B cell (primary cell): ENCODE results near the gene C6orf132. TPM values are rescaled to one million over a fixed set of nuclear protein-coding genes. Genes with fewer than 3 reads are reported as not detected.

ENCODE experiments used
- ATAC-seq: fragments of 200-7000 bp; cut with Tn5 transposase; one replicate; pipeline ENCODE4 v1.10.0; 2021; ENCODE audit warnings: low read depth, mild to moderate bottlenecking, moderate number of reproducible peaks, moderate library complexity
- CTCF ChIA-PET: fragments of 350-600 bp; sonication (Branson Sonifier 250); formaldehyde crosslinking; loops from one replicate; lab custom pipeline; 2021; ENCODE audit warnings: antibody characterized with exemption, inconsistent platforms; lab: Charles Lee
- POLR2A ChIA-PET: fragments of 350-600 bp; sonication (Branson Sonifier 250); formaldehyde crosslinking; loops from one replicate; lab custom pipeline; 2021; ENCODE audit warnings: antibody characterized with exemption; lab: Charles Lee
- DNase-seq: peaks from one replicate; pipeline ENCODE4 v3.0.0; 2013
- H2AFZ ChIP-seq: 2 replicates; pipeline ENCODE4 v1.6.1; 2012; ENCODE audit warnings: mild to moderate bottlenecking, low read depth, low read length; ENCODE audit not compliant: insufficient read depth, poor library complexity, severe bottlenecking
- H3K27ac ChIP-seq, 2 donors: 1 replicate in 1 of 2; 2 replicates in 1 of 2; pipeline ENCODE4 v1.5.1; 2012 to 2013; ENCODE audit warnings: low read length in 2 of 2, mild to moderate bottlenecking in 2 of 2, moderate library complexity in 1 of 2
- H3K27me3 ChIP-seq, 4 experiments: fragments of 200-600 bp in 1 of 4; sonication (generic) in 1 of 4; replicated peaks in 1 of 4; 1 replicate in 2 of 4; 2 replicates in 2 of 4; pipeline versions ENCODE4 v1.6.1 to v1.7.0; 2013 to 2016; ENCODE audit warnings: low read length in 3 of 4, mild to moderate bottlenecking in 2 of 4, mixed read lengths in 1 of 4, moderate library complexity in 1 of 4; ENCODE audit not compliant: insufficient read depth in 4 of 4, control insufficient read depth in 3 of 4; ENCODE audit errors: control extremely low read depth in 1 of 4
- H3K36me3 ChIP-seq, 2 experiments: replicated peaks in 1 of 2; 1 replicate in 1 of 2; 2 replicates in 1 of 2; pipeline versions ENCODE4 v1.6.1 to v1.7.1; 2013; ENCODE audit warnings: low read length in 1 of 2; ENCODE audit not compliant: insufficient read depth in 2 of 2, control insufficient read depth in 1 of 2; ENCODE audit errors: control extremely low read depth in 1 of 2, extremely low read depth in 1 of 2
- H3K4me1 ChIP-seq, 2 donors: fragments of 200-600 bp in 1 of 2; sonication (generic) in 1 of 2; 1 replicate in 1 of 2; 2 replicates in 1 of 2; pipeline versions ENCODE4 v1.5.1 to v1.6.1; 2013 to 2017; ENCODE audit warnings: low read length in 2 of 2; ENCODE audit not compliant: control insufficient read depth in 2 of 2, insufficient read depth in 2 of 2
- H3K4me2 ChIP-seq: replicated peaks from 2 replicates; pipeline ENCODE3; 2012; ENCODE audit warnings: mild to moderate bottlenecking, low read depth, low read length; ENCODE audit not compliant: poor library complexity, severe bottlenecking
- H3K4me3 ChIP-seq, 5 experiments: fragments of 200-600 bp in 1 of 5; sonication (generic) in 1 of 5; 1 replicate in 3 of 5; 2 replicates in 2 of 5; pipeline versions ENCODE4 v1.5.1 to v1.7.0; 2011 to 2016; ENCODE audit warnings: low read length in 4 of 5, mild to moderate bottlenecking in 4 of 5, low read depth in 2 of 5, control low read depth in 1 of 5, moderate library complexity in 1 of 5; ENCODE audit not compliant: insufficient read depth in 1 of 5; ENCODE audit errors: control extremely low read depth in 1 of 5, extremely low read depth in 1 of 5
- H3K79me2 ChIP-seq: fragments of 200-600 bp; sonication (generic); one replicate; pipeline ENCODE4 v1.6.0; 2016; ENCODE audit warnings: low read length; ENCODE audit not compliant: control insufficient read depth, insufficient read depth
- H3K9ac ChIP-seq: fragments of 200-600 bp; sonication (generic); 2 replicates; pipeline ENCODE4 v1.6.1; 2017; ENCODE audit warnings: mild to moderate bottlenecking, low read length, moderate library complexity
- H3K9me3 ChIP-seq, 3 donors: one replicate each; pipeline versions ENCODE4 v1.6.1 to v1.7.1; 2013; ENCODE audit warnings: low read length in 2 of 3; ENCODE audit not compliant: control insufficient read depth in 2 of 3, insufficient read depth in 1 of 3; ENCODE audit errors: control extremely low read depth in 1 of 3
- H4K20me1 ChIP-seq: 2 replicates; pipeline ENCODE4 v1.6.0; 2012; ENCODE audit warnings: mild to moderate bottlenecking, low read length; ENCODE audit not compliant: insufficient read depth, control insufficient read depth, poor library complexity, severe bottlenecking
- H3K27ac Mint-ChIP-seq: one replicate; pipeline ENCODE4 v1.8.0; 2021; ENCODE audit warnings: mixed read lengths
- H3K27me3 Mint-ChIP-seq: one replicate; pipeline ENCODE4 v1.8.0; 2021; ENCODE audit warnings: mixed read lengths
- H3K4me1 Mint-ChIP-seq: one replicate; pipeline ENCODE4 v1.8.0; 2021; ENCODE audit warnings: mixed read lengths
- H3K4me3 Mint-ChIP-seq: one replicate; pipeline ENCODE4 v1.8.0; 2021; ENCODE audit warnings: mixed read lengths
- H3K9me3 Mint-ChIP-seq: one replicate; pipeline ENCODE4 v1.8.0; 2022; ENCODE audit warnings: mixed read lengths; ENCODE audit not compliant: insufficient read depth
- EZH2 ChIP-seq: IDR thresholded peaks from 2 replicates; pipeline ENCODE4 v1.6.1; 2012; ENCODE audit warnings: borderline replicate concordance, low read depth, mild to moderate bottlenecking, moderate library complexity, low read length; ENCODE audit not compliant: insufficient read depth, poor library complexity, severe bottlenecking
- WGBS: methylation state at CpG from one replicate; pipeline ENCODE4 v1.1.5; 2013; ENCODE audit warnings: missing lambda C conversion rate; ENCODE audit not compliant: insufficient coverage; 5-methylcytosine and 5-hydroxymethylcytosine counted together
- intact Hi-C: fragments of 100-400 bp; cut with micrococcal nuclease; formaldehyde crosslinking; loops from one replicate; pipeline ENCODE4 v1.10.0; 2022
- polyA plus RNA-seq: library from polyadenylated mRNA; depleted of rRNA; stranded (reverse); fragments of >200 nt; gene quantifications from 2 replicates; pipeline ENCODE4 v1.2.3, GENCODE V29; 2012
- total RNA-seq, 2 donors: library from RNA; stranded (reverse); fragments of 120-200 nt in 1 of 2; gene quantifications; 1 replicate in 1 of 2; 2 replicates in 1 of 2; pipeline versions ENCODE4 v1.2.3 to v1.2.4, GENCODE V29; 2013 to 2022
- TF ChIP-seq, protein P1 (sequence below): fragments of 200-600 bp; IDR thresholded peaks from one replicate; pipeline ENCODE4 v1.8.0; 2022; ENCODE audit warnings: antibody characterized with exemption, mild to moderate bottlenecking

Gene C6orf132
- total and polyA plus RNA-seq, 2 donors (not counting 1 experiment from before 2014, with no cell fraction given): 0.05 TPM; not detected in 1

DNA sequence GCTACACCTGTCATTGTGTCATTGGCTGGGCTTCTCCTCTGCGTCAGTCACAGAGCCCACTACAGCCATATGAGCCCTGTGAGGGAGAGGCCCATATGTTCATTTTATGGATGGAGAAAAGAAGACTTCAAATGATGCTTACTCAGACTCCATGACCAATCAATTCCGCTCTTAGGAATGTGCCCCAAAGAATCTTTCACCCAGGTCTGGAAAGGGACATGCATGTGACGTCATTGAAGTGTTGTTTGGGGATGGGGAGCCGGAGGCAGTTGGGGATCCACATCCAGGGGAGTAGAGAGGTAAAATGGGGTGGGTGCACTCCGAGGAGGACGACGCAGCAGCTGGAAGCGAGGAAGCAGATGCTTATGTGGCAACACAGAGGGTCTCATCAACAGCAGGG, 9.6 kb upstream of the C6orf132 start:
- Mint-ChIP-seq H3K27me3 (peaks cover 6% of the 10 kb centered on the region), H3K4me3 (no peak overlapping the region), H3K9me3 (no peaks in the 10 kb centered on the region), H3K4me1 (no peaks in the 10 kb centered on the region), H3K27ac (no peak overlapping the region)
- Histone ChIP-seq H3K27me3 (peaks cover 0 to 2% (median 0%) of the 10 kb centered on the region in 4 experiments), H3K27ac (no peak overlapping the region), H3K4me1 (no peaks in the 10 kb centered on the region), H3K4me2 (no peak overlapping the region), H4K20me1 (no peaks in the 10 kb centered on the region), H3K4me3 (no peak overlapping the region), H3K9ac (no peak overlapping the region), H3K79me2 (no peaks in the 10 kb centered on the region), H3K9me3 (no peaks in the 10 kb centered on the region), H2AFZ (no peak overlapping the region), H3K36me3 (no peaks in the 10 kb centered on the region)
- CTCF ChIA-PET: no interaction called here
- WGBS: 93% methylated on average over 2 of the region's 8 CpGs
- TF ChIP-seq, protein P1, sequence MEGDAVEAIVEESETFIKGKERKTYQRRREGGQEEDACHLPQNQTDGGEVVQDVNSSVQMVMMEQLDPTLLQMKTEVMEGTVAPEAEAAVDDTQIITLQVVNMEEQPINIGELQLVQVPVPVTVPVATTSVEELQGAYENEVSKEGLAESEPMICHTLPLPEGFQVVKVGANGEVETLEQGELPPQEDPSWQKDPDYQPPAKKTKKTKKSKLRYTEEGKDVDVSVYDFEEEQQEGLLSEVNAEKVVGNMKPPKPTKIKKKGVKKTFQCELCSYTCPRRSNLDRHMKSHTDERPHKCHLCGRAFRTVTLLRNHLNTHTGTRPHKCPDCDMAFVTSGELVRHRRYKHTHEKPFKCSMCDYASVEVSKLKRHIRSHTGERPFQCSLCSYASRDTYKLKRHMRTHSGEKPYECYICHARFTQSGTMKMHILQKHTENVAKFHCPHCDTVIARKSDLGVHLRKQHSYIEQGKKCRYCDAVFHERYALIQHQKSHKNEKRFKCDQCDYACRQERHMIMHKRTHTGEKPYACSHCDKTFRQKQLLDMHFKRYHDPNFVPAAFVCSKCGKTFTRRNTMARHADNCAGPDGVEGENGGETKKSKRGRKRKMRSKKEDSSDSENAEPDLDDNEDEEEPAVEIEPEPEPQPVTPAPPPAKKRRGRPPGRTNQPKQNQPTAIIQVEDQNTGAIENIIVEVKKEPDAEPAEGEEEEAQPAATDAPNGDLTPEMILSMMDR: no peak
- no peak for TF ChIP-seq EZH2
- DNase-seq (no peak), ATAC-seq (no peak)
- POLR2A ChIA-PET: no interaction called here
- intact Hi-C loops: no loop called here

DNA sequence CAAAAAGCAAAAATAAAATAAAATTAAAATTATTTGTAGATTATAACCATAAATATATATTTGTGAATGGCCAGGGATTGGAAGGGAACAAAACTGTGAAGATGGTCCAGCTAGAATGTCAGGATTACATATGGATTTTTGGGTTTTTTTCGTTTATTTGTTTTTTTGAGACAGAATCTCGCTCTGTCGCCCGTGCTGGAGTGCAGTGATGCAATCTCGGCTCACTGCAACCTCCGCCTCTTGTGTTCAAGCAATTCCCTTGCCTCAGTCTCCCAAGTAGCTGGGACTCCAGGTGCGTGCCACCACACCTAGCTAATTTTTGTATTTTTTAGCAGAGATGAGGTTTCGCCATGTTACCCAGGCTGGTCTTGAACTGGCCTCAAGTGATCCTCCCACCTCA, 7.8 kb upstream of the C6orf132 start:
- Histone ChIP-seq H3K27ac (no peak overlapping the region), H3K9ac (no peak overlapping the region), H3K9me3 (no peaks in the 10 kb centered on the region), H4K20me1 (no peaks in the 10 kb centered on the region), H3K36me3 (no peaks in the 10 kb centered on the region), H3K27me3 (peaks cover 0 to 2% (median 1%) of the 10 kb centered on the region in 4 experiments), H3K4me1 (no peaks in the 10 kb centered on the region), H3K4me3 (no peak overlapping the region), H2AFZ (no peak overlapping the region), H3K79me2 (no peaks in the 10 kb centered on the region), H3K4me2 (no peak overlapping the region)
- 88% methylated on average over 7 of the region's 8 CpGs for WGBS
- DNase-seq (no peak), ATAC-seq (no peak)
- intact Hi-C loops: no loop called here
- ChIA-PET CTCF (no interaction called here), POLR2A (no interaction called here)
- TF ChIP-seq, protein P1: no peak
- no peak for TF ChIP-seq EZH2
- Mint-ChIP-seq H3K4me1 (no peaks in the 10 kb centered on the region), H3K4me3 (no peak overlapping the region), H3K27me3 (peaks cover 3% of the 10 kb centered on the region), H3K27ac (no peak overlapping the region), H3K9me3 (no peaks in the 10 kb centered on the region)
